NB4 (cell line): ENCODE data around the gene MIER3.

Experiments
- MYC ChIP-seq: IDR thresholded peaks from 2 replicates; pipeline ENCODE4 v1.6.1; 2011; ENCODE audit warnings: low read depth, low read length
- POLR2A ChIP-seq: IDR thresholded peaks from 2 replicates; pipeline ENCODE4 v1.6.1; 2011; ENCODE audit warnings: mild to moderate bottlenecking; ENCODE audit not compliant: insufficient read length; ENCODE audit errors: extremely low read depth
- TF ChIP-seq, protein P1 (sequence below): IDR thresholded peaks from one replicate; pipeline ENCODE4 v1.5.1; 2012; ENCODE audit warnings: low read depth, low read length

GRCh38 chr5:56871777-56872176 lies 80.1 kb downstream of the MIER3 start:
- TF ChIP-seq, protein P1, sequence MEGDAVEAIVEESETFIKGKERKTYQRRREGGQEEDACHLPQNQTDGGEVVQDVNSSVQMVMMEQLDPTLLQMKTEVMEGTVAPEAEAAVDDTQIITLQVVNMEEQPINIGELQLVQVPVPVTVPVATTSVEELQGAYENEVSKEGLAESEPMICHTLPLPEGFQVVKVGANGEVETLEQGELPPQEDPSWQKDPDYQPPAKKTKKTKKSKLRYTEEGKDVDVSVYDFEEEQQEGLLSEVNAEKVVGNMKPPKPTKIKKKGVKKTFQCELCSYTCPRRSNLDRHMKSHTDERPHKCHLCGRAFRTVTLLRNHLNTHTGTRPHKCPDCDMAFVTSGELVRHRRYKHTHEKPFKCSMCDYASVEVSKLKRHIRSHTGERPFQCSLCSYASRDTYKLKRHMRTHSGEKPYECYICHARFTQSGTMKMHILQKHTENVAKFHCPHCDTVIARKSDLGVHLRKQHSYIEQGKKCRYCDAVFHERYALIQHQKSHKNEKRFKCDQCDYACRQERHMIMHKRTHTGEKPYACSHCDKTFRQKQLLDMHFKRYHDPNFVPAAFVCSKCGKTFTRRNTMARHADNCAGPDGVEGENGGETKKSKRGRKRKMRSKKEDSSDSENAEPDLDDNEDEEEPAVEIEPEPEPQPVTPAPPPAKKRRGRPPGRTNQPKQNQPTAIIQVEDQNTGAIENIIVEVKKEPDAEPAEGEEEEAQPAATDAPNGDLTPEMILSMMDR = no peak
- TF ChIP-seq POLR2A (no peak), MYC (no peak)
